ENCODE data around the gene MAN1A2.
A peak's percentile ranks its signal among the peaks of the same experiment; 100 is the strongest.
"Not testable (repeated sequence)": the region's sequence is repeated elsewhere in the genome, so short reads cannot be mapped to it uniquely, and the experiment has no call there.

Gene MAN1A2

GRCh38 chr1:117367046-117368025 lies at the start of gene MAN1A2:
MAN1A2 (plus strand) TSS chr1:117367449; CDS start chr1:117368184, 735 bp downstream.
- Mint-ChIP-seq H3K4me3 (peak within 1 kb of the TSS; percentile 85), H3K4me1 (peaks cover 51% of the 10 kb centered on the region), H3K27me3 (no peaks in the 10 kb centered on the region), H3K36me3 (peaks cover 7% of the 10 kb centered on the region), H3K27ac (peak within 1 kb of the TSS; percentile 94), H3K9me3 (no peaks in the 10 kb centered on the region)
- DNase-seq: peak; percentile 85
- CTCF ChIA-PET: no interaction called here

GRCh38 chr1:117318011-117318410 lies 49.2 kb upstream of the MAN1A2 start:
- Mint-ChIP-seq H3K36me3 (no peaks in the 10 kb centered on the region), H3K9me3 (no peaks in the 10 kb centered on the region), H3K4me3 (no peak overlapping the region), H3K27ac (no peak overlapping the region), H3K4me1 (no peaks in the 10 kb centered on the region), H3K27me3 (peaks cover 3% of the 10 kb centered on the region)
- CTCF ChIA-PET: no interaction called here
- DNase-seq: no peak

GRCh38 chr1:117318426-117318825 lies 48.8 kb upstream of the MAN1A2 start:
- H3K27ac Mint-ChIP-seq: no peak overlapping the region
- no peaks in the 10 kb centered on the region for H3K9me3 Mint-ChIP-seq
- peaks cover 5% of the 10 kb centered on the region for H3K27me3 Mint-ChIP-seq
- CTCF ChIA-PET: no interaction called here
- no peak overlapping the region for H3K4me3 Mint-ChIP-seq
- H3K4me1 Mint-ChIP-seq: no peaks in the 10 kb centered on the region
- no peak for DNase-seq
- H3K36me3 Mint-ChIP-seq: no peaks in the 10 kb centered on the region

GRCh38 chr1:117320515-117320914 lies 46.7 kb upstream of the MAN1A2 start:
- peaks cover 13% of the 10 kb centered on the region for H3K27me3 Mint-ChIP-seq
- no peaks in the 10 kb centered on the region for H3K36me3 Mint-ChIP-seq
- CTCF ChIA-PET: no interaction called here
- no peak overlapping the region for H3K4me3 Mint-ChIP-seq
- H3K27ac Mint-ChIP-seq: no peak overlapping the region
- H3K4me1 Mint-ChIP-seq: no peaks in the 10 kb centered on the region
- no peak for DNase-seq
- H3K9me3 Mint-ChIP-seq: no peaks in the 10 kb centered on the region

GRCh38 chr1:117321680-117322609 lies 45.3 kb upstream of the MAN1A2 start:
- Mint-ChIP-seq H3K9me3 (no peaks in the 10 kb centered on the region), H3K27me3 (peaks cover 13% of the 10 kb centered on the region), H3K27ac (no peak overlapping the region), H3K4me3 (no peak overlapping the region), H3K36me3 (no peaks in the 10 kb centered on the region), H3K4me1 (no peaks in the 10 kb centered on the region)
- CTCF ChIA-PET: no interaction called here
- DNase-seq: no peak

- H3K9me3 Mint-ChIP-seq: no peaks in the 10 kb centered on the region
- H3K27me3 Mint-ChIP-seq: peaks cover 21% of the 10 kb centered on the region
- H3K4me1 Mint-ChIP-seq: no peaks in the 10 kb centered on the region
- no peak overlapping the region for H3K4me3 Mint-ChIP-seq
- DNase-seq: no peak
- no peak overlapping the region for H3K27ac Mint-ChIP-seq
- CTCF ChIA-PET: no interaction called here
- no peaks in the 10 kb centered on the region for H3K36me3 Mint-ChIP-seq
Observed at GRCh38 chr1:117324357-117324756, 42.9 kb upstream of the MAN1A2 start.

- H3K27ac Mint-ChIP-seq, H3K9me3 Mint-ChIP-seq, H3K4me3 Mint-ChIP-seq, CTCF ChIA-PET, H3K36me3 Mint-ChIP-seq, DNase-seq, H3K4me1 Mint-ChIP-seq: not testable (repeated sequence)
- H3K27me3 Mint-ChIP-seq: peaks cover 23% of the 10 kb centered on the region
Observed at GRCh38 chr1:117326035-117326434, 41.2 kb upstream of the MAN1A2 start.

GRCh38 chr1:117327011-117327410 lies 40.2 kb upstream of the MAN1A2 start:
- peaks cover 23% of the 10 kb centered on the region for H3K27me3 Mint-ChIP-seq
- H3K27ac Mint-ChIP-seq: no peak overlapping the region
- H3K36me3 Mint-ChIP-seq: no peaks in the 10 kb centered on the region
- no peaks in the 10 kb centered on the region for H3K9me3 Mint-ChIP-seq
- H3K4me3 Mint-ChIP-seq: no peak overlapping the region
- DNase-seq: no peak
- CTCF ChIA-PET: no interaction called here
- H3K4me1 Mint-ChIP-seq: no peaks in the 10 kb centered on the region

- DNase-seq: no peak
- Mint-ChIP-seq H3K27me3 (no peaks in the 10 kb centered on the region), H3K4me3 (no peak overlapping the region), H3K27ac (no peak overlapping the region), H3K9me3 (peaks cover 3% of the 10 kb centered on the region), H3K4me1 (peaks cover 4% of the 10 kb centered on the region), H3K36me3 (no peaks in the 10 kb centered on the region)
- CTCF ChIA-PET: interaction anchor here (0.9 to 1.2 kb wide), 2 partner anchors 10 to 423 kb away, joined by 3 read pairs; no protein-coding TSS in a partner anchor
Observed at GRCh38 chr1:117335376-117336086, 31.7 kb upstream of the MAN1A2 start.

- H3K27ac Mint-ChIP-seq: no peak overlapping the region
- peaks cover 3% of the 10 kb centered on the region for H3K9me3 Mint-ChIP-seq
- no peaks in the 10 kb centered on the region for H3K36me3 Mint-ChIP-seq
- peaks cover 4% of the 10 kb centered on the region for H3K4me1 Mint-ChIP-seq
- CTCF ChIA-PET: interaction anchor here (1.2 kb wide), 1 partner anchor 9 kb away, joined by 3 read pairs; no protein-coding TSS in a partner anchor
- no peaks in the 10 kb centered on the region for H3K27me3 Mint-ChIP-seq
- no peak for DNase-seq
- H3K4me3 Mint-ChIP-seq: no peak overlapping the region
Observed at GRCh38 chr1:117336088-117336817, 31.0 kb upstream of the MAN1A2 start.

GRCh38 chr1:117339866-117340700 lies 27.2 kb upstream of the MAN1A2 start:
- CTCF ChIA-PET: interaction anchor here (1.0 kb wide), 1 partner anchor 195 kb away, joined by 3 read pairs; no protein-coding TSS in a partner anchor
- Mint-ChIP-seq H3K27me3 (no peaks in the 10 kb centered on the region), H3K4me1 (peaks cover 11% of the 10 kb centered on the region), H3K27ac (no peak overlapping the region), H3K4me3 (no peak overlapping the region), H3K36me3 (no peaks in the 10 kb centered on the region), H3K9me3 (peaks cover 3% of the 10 kb centered on the region)
- DNase-seq: peak; percentile 23

- Mint-ChIP-seq H3K9me3 (peaks cover 3% of the 10 kb centered on the region), H3K4me3 (no peak overlapping the region), H3K27ac (no peak overlapping the region), H3K4me1 (peaks cover 11% of the 10 kb centered on the region), H3K36me3 (no peaks in the 10 kb centered on the region), H3K27me3 (no peaks in the 10 kb centered on the region)
- no peak for DNase-seq
- CTCF ChIA-PET: no interaction called here
Observed at GRCh38 chr1:117341123-117341522, 26.1 kb upstream of the MAN1A2 start.

- no peak for DNase-seq
- H3K4me1 Mint-ChIP-seq: peaks cover 11% of the 10 kb centered on the region
Observed at GRCh38 chr1:117342397-117342796, 24.9 kb upstream of the MAN1A2 start.

More at GRCh38 chr1:117342397-117342796, 24.9 kb upstream of the MAN1A2 start:
- H3K27me3 Mint-ChIP-seq: no peaks in the 10 kb centered on the region
- no peak overlapping the region for H3K4me3 Mint-ChIP-seq
- H3K9me3 Mint-ChIP-seq: peaks cover 1% of the 10 kb centered on the region
- H3K27ac Mint-ChIP-seq: no peak overlapping the region
- no peaks in the 10 kb centered on the region for H3K36me3 Mint-ChIP-seq
- CTCF ChIA-PET: interaction anchor here (0.7 kb wide), 1 partner anchor 417 kb away, joined by 4 read pairs; no protein-coding TSS in a partner anchor
